NOMO-1 (cell line): Measurements from ENCODE around the gene BRME1.

ENCODE experiments used
- DNase-seq, 2 experiments: peaks; one replicate each; lab custom pipeline; 2025; ENCODE audit not compliant: unreplicated experiment in 2 of 2; lab: John Stamatoyannopoulos, UW

The BRME1 gene

GRCh38 chr19:13905634-13906520, at the start of gene BRME1, which contains the start of gene CC2D1A:
Gene BRME1 (minus strand): TSS chr19:13906117. CDS start chr19:13904892, 1,225 bp downstream.
Gene CC2D1A (plus strand): TSS chr19:13906201. CDS start chr19:13906442, 241 bp downstream.
- peak; percentile 83 to 96 for DNase-seq

- no peak for DNase-seq
Observed at GRCh38 chr19:13954185-13954584, 48.3 kb upstream of the BRME1 start.

- DNase-seq, result no peak
Observed at GRCh38 chr19:13952931-13953531, 47.1 kb upstream of the BRME1 start.

- peak; percentile 99 for DNase-seq
Observed at GRCh38 chr19:13952154-13952930, 46.4 kb upstream of the BRME1 start, which contains the start of gene DCAF15. Gene DCAF15 (plus strand): TSS chr19:13952509. CDS start chr19:13952513, 4 bp downstream.

- no peak for DNase-seq
Observed at GRCh38 chr19:13951799-13952153, 45.9 kb upstream of the BRME1 start.

- DNase-seq, result no peak
Observed at GRCh38 chr19:13951043-13951442, 45.1 kb upstream of the BRME1 start.

GRCh38 chr19:13946414-13946813, 40.5 kb upstream of the BRME1 start:
- DNase-seq, result no peak

- DNase-seq, result no peak
Observed at GRCh38 chr19:13942023-13942684, 36.2 kb upstream of the BRME1 start.

GRCh38 chr19:13938301-13939064, 32.6 kb upstream of the BRME1 start, which contains the start of gene PODNL1:
Gene PODNL1 (minus strand): TSS chr19:13938417. CDS start chr19:13938181, 236 bp downstream.
- DNase-seq, result no peak

- no peak for DNase-seq
Observed at GRCh38 chr19:13937479-13938300, 31.8 kb upstream of the BRME1 start.

GRCh38 chr19:13935765-13936510, 30.0 kb upstream of the BRME1 start:
- no peak for DNase-seq

GRCh38 chr19:13934785-13935109, 28.8 kb upstream of the BRME1 start:
- no peak for DNase-seq

GRCh38 chr19:13932911-13933393, 27.0 kb upstream of the BRME1 start:
- DNase-seq, result no peak

- DNase-seq, result no peak
Observed at GRCh38 chr19:13932149-13932637, 26.3 kb upstream of the BRME1 start.

- DNase-seq, result no peak
Observed at GRCh38 chr19:13931391-13932148, 25.7 kb upstream of the BRME1 start.

GRCh38 chr19:13930402-13930801, 24.5 kb upstream of the BRME1 start:
- DNase-seq, result no peak

GRCh38 chr19:13929956-13930355, 24.0 kb upstream of the BRME1 start:
- no peak for DNase-seq
